HCT116 (cell line): ENCODE data around the gene AGAP1.

ENCODE experiments used
- POLR2A ChIP-seq: IDR thresholded peaks from 2 replicates; pipeline ENCODE4 v1.7.0; 2011; ENCODE audit warnings: borderline replicate concordance; ENCODE audit not compliant: insufficient read depth, insufficient read length; ENCODE audit errors: extremely low read depth
- POLR2AphosphoS5 ChIP-seq: IDR thresholded peaks from 2 replicates; pipeline ENCODE4 v1.6.1; 2011; ENCODE audit warnings: mild to moderate bottlenecking, low read depth, low read length, moderate library complexity
- SP1 ChIP-seq: IDR thresholded peaks from 2 replicates; pipeline ENCODE4 v1.6.1; 2012; ENCODE audit warnings: low read depth
- SRF ChIP-seq: IDR thresholded peaks from 2 replicates; pipeline ENCODE4 v1.6.1; 2012; ENCODE audit warnings: low read depth
- TCF7L2 ChIP-seq: IDR thresholded peaks from 2 replicates; pipeline ENCODE4 v1.7.0; 2011; ENCODE audit warnings: borderline replicate concordance, inconsistent platforms; ENCODE audit not compliant: insufficient read depth, insufficient read length; ENCODE audit errors: extremely low read depth
- TF ChIP-seq, protein P1 (sequence below), 3 experiments: fragments of 200-600 bp in 1 of 3; sonication (generic) in 1 of 3; IDR thresholded peaks in 2 of 3; conservative IDR thresholded peaks in 1 of 3; 2 replicates each; pipeline ENCODE4 v1.5.1; 2012 to 2017; ENCODE audit warnings: low read depth in 2 of 3, low read length in 2 of 3, antibody characterized with exemption in 1 of 3, borderline replicate concordance in 1 of 3, control low read depth in 1 of 3, mild to moderate bottlenecking in 1 of 3, mixed read lengths in 1 of 3, mixed run types in 1 of 3, moderate library complexity in 1 of 3; ENCODE audit not compliant: insufficient read depth in 1 of 3
- TF ChIP-seq, protein P2 (sequence below): IDR thresholded peaks from 2 replicates; pipeline ENCODE4 v1.6.1; 2012

DNA sequence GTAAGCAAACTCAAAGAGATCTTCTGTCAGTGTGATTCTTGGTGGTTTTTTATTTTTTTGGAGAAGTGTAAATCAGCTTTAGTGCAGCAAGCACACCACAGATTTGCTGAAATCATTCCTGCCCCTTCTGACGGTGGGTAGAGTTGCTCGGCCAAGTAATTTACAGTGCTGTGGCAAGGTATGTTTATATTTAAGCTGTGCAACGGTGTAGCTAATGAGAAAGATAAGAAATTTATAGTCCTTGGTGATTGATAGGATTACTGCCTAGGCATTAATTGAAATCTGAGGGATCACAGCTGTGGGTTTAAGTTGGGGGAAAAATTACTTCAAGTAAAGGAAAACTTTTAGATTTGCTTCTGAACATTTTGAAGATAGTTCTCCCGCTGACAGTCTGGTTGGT lies 286.6 kb downstream of the AGAP1 start:
- TF ChIP-seq, protein P1, sequence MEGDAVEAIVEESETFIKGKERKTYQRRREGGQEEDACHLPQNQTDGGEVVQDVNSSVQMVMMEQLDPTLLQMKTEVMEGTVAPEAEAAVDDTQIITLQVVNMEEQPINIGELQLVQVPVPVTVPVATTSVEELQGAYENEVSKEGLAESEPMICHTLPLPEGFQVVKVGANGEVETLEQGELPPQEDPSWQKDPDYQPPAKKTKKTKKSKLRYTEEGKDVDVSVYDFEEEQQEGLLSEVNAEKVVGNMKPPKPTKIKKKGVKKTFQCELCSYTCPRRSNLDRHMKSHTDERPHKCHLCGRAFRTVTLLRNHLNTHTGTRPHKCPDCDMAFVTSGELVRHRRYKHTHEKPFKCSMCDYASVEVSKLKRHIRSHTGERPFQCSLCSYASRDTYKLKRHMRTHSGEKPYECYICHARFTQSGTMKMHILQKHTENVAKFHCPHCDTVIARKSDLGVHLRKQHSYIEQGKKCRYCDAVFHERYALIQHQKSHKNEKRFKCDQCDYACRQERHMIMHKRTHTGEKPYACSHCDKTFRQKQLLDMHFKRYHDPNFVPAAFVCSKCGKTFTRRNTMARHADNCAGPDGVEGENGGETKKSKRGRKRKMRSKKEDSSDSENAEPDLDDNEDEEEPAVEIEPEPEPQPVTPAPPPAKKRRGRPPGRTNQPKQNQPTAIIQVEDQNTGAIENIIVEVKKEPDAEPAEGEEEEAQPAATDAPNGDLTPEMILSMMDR (IDR thresholded peaks at IDR 0.05 in 2 of 3, conservative IDR thresholded peaks at IDR 0.05 in 1 of 3; ENCODE audit: borderline replicate concordance in 1 of 3, insufficient read depth in 1 of 3, low read depth in 2 of 3, low read length in 2 of 3): no peak
- TF ChIP-seq SP1 (no peak), POLR2AphosphoS5 (no peak), SRF (no peak), TCF7L2 (no peak), POLR2A (no peak)
- TF ChIP-seq, protein P2, sequence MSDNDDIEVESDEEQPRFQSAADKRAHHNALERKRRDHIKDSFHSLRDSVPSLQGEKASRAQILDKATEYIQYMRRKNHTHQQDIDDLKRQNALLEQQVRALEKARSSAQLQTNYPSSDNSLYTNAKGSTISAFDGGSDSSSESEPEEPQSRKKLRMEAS: no peak
